Keratinocyte (primary cell): ENCODE measurements around the gene CDH13.

Experiments used
- CTCF ChIP-seq, 3 experiments: IDR thresholded peaks in 1 of 3; conservative IDR thresholded peaks in 1 of 3; optimal IDR thresholded peaks in 1 of 3; 2 replicates in 2 of 3; 3 replicates in 1 of 3; pipeline versions ENCODE3 to v1.5.1; 2011; ENCODE audit warnings: low read length in 3 of 3, mild to moderate bottlenecking in 3 of 3, moderate library complexity in 2 of 3, control low read depth in 1 of 3, inconsistent platforms in 1 of 3; ENCODE audit not compliant: insufficient read depth in 2 of 3; ENCODE audit errors: extremely low read depth in 1 of 3
- EZH2 ChIP-seq: IDR thresholded peaks from one replicate; pipeline ENCODE4 v1.6.1; 2012; ENCODE audit warnings: inconsistent platforms, mild to moderate bottlenecking, low read length, moderate library complexity

- TF ChIP-seq EZH2: no peak
- no peak for TF ChIP-seq CTCF (optimal IDR thresholded peaks at IDR 0.05 in 1 of 3, IDR thresholded peaks at IDR 0.05 in 1 of 3, conservative IDR thresholded peaks at IDR 0.05 in 1 of 3; ENCODE audit: extremely low read depth in 1 of 3, insufficient read depth in 2 of 3, low read length in 3 of 3)
Measured at GRCh38 chr16:82763371-82763770, 136.6 kb downstream of the CDH13 start.
